22Rv1 (cell line): ENCODE measurements around the gene BRD2.

Source experiments
- CTCF ChIP-seq: fragments of 450-650 bp; IDR thresholded peaks from 2 replicates; pipeline ENCODE4 v1.5.1; 2017; ENCODE audit warnings: mild to moderate bottlenecking
- ZFX ChIP-seq: fragments of 450-650 bp; IDR thresholded peaks from 2 replicates; pipeline ENCODE4 v1.6.1; 2017; ENCODE audit warnings: antibody characterized with exemption, borderline replicate concordance

- TF ChIP-seq CTCF (no peak), ZFX (no peak)
Measured at GRCh38 chr6:33013608-33014007, 45.2 kb downstream of the BRD2 start.
